DMS79 (cell line): ENCODE data around the gene ARHGEF7.

Source experiments
- DNase-seq: peaks from one replicate; lab custom pipeline; 2025; lab: John Stamatoyannopoulos, UW

ARHGEF7 gene

DNA sequence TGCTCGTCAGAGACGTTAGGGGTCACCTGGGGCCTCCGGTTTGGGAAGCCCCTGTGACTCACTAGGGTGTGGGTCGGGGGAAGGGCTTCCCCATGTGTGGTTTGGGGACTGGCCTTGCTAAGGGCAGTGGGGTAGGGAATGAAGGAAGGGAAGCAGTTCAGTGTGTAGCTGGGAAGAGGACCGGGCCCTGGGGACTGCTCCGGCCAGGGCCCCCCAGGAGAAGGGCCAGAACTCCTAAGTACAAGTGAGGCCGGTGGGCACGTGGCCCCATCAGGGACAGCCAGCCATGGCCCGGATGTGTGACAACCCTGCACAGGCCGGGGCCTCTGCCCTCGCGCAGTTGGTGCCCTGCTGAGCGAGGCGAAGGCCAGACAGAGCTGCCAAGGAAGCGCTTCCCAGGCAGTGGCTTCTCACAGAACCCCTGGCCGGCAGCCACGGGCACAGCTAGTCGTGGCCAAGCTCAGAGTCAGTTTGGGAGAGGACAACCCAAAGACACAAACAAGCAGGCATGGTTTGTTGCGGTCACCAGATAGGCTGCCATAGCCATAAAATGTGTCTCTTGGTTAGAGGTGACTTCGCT, 231.1 kb downstream of the ARHGEF7 start:
- no peak for DNase-seq

DNA sequence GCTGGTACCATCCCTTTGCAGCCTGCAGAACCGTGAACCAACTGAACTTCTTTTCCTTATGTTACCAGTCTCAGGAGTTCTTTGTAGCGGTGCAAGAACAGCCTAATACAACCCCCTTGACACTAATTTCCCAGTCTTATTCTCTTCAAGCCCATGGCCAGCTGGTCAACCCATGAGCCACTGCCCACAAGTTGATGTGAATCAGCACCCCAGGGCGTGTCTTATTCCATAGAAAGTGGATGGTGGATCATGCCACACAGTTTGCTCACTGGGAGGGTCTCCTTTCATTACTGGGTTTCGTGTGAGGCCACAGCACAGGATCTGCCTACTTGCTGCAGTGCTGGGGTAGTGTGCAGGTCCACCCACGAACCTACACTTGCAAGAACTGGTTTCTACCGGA, 232.3 kb downstream of the ARHGEF7 start:
- DNase-seq: no peak

- no peak for DNase-seq
These were observed 238.4 kb downstream of the ARHGEF7 start for GRCh38 chr13:111353508-111353907.

DNA sequence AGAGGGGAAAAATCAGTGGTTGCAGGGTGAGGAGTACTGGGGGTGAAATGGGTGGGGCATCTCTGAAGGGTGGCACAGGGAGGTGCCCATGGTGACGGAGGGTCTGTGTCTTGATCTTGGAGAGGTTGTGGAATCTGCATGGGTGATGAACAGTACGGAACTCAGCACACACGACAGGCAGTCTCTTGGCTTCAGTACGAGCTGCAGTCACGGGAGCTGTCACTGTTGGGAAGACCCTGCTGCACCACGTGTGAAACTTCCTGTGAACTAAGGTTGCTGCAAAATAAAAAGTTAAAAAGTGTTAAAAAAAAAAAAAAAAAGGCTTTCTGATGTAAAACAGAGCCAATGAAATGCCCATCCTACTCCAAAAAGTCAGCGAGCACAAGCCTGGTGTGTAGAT, 239.7 kb downstream of the ARHGEF7 start:
- no peak for DNase-seq
